ENCODE measurements around the gene BTAF1. TPM values are rescaled to one million over a fixed set of nuclear protein-coding genes. Genes with fewer than 3 reads are reported as not detected.

Gene BTAF1
- total RNA-seq, 1 experiment from 2014 or later: 49.6 TPM

DNA sequence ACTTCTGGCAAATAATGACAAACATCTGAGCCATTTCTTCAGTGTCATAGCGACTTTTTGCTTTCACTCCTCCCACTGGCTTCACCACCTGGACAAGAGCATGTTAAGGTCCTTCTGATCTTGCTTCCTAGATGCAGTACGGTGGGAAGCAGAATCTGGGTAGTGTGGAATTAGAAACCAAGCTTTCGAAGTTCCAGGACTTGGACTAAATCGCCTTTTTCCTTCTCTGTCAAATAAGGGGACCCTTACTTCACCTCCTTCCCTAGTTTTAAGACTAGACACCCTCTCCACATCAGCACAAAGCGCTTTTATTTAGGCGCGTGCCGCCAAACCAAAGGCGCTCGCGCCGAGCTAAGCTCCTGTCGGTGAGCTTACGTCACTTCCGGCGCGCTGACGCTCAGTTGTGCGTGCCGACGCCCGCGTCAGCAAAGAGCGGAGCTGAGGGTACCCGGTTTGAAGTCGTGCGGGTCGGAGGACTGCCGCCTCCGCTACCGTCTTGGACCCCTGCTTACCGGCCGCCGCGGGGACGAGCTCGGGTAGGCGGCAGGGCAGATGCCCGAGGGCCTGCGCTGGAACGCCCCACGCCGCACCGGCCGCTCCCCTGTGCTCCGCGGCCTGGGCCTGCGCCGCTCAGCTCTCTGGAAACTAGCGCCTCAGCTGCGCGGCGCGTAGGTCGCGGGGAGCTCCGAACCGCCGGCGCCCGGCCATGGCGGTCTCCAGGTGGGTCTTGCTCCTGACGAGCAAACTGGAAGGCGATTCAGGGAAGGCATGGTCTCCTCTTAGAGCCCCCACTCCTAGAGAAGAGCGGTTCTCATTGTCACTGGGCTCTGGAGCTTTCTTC is at the start of gene BTAF1 (continued):
- TF ChIP-seq, protein P1, sequence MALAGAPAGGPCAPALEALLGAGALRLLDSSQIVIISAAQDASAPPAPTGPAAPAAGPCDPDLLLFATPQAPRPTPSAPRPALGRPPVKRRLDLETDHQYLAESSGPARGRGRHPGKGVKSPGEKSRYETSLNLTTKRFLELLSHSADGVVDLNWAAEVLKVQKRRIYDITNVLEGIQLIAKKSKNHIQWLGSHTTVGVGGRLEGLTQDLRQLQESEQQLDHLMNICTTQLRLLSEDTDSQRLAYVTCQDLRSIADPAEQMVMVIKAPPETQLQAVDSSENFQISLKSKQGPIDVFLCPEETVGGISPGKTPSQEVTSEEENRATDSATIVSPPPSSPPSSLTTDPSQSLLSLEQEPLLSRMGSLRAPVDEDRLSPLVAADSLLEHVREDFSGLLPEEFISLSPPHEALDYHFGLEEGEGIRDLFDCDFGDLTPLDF (CRISPR knock-in tag; IDR thresholded peaks at IDR 0.05): peak; percentile 64; the same call in 1 of the 2 replicates
- TF ChIP-seq CBFB (CRISPR knock-in tag; IDR thresholded peaks at IDR 0.05; ENCODE audit: low read depth) (0 out of 2 replicates have a peak, but pooled peaks have one; percentile 30), ELF4 (CRISPR knock-in tag; IDR thresholded peaks at IDR 0.05; ENCODE audit: low read depth) (no peak), KAT7 (CRISPR knock-in tag; IDR thresholded peaks at IDR 0.05; ENCODE audit: borderline replicate concordance) (0 out of 2 replicates have a peak, but pooled peaks have one; percentile 86), SP1 (CRISPR knock-in tag; conservative IDR thresholded peaks at IDR 0.05) (peak; percentile 71; the same call in 1 of the 2 replicates), ATF1 (CRISPR knock-in tag; IDR thresholded peaks at IDR 0.05) (peak; percentile 81; the same call in 1 of the 2 replicates), TCF7 (CRISPR knock-in tag; IDR thresholded peaks at IDR 0.05; ENCODE audit: low read depth) (peak; percentile 31; the same call in 1 of the 2 replicates), CREB1 (CRISPR knock-in tag; IDR thresholded peaks at IDR 0.05) (peak; percentile 81), ZBTB21 (CRISPR knock-in tag; IDR thresholded peaks at IDR 0.05; ENCODE audit: borderline replicate concordance) (0 out of 2 replicates have a peak, but pooled peaks have one; percentile 1), ZNF671 (CRISPR knock-in tag; IDR thresholded peaks at IDR 0.05) (no peak), ETV6 (CRISPR knock-in tag; IDR thresholded peaks at IDR 0.05) (peak; percentile 39; the same call in 1 of the 2 replicates), GABPB1 (CRISPR knock-in tag; IDR thresholded peaks at IDR 0.05) (peak; percentile 84; the same call in 1 of the 2 replicates), NFE2L1 (CRISPR knock-in tag; IDR thresholded peaks at IDR 0.05) (0 out of 2 replicates have a peak, but pooled peaks have one; percentile 51), HMGA2 (CRISPR knock-in tag; IDR thresholded peaks at IDR 0.05) (no peak), NR1H2 (CRISPR knock-in tag; IDR thresholded peaks at IDR 0.05) (no peak), ZNF263 (CRISPR knock-in tag; IDR thresholded peaks at IDR 0.05; ENCODE audit: low read depth) (0 out of 2 replicates have a peak, but pooled peaks have one; percentile 13), FOXP1 (CRISPR knock-in tag; IDR thresholded peaks at IDR 0.05; ENCODE audit: borderline replicate concordance) (peak; percentile 93)
- TF ChIP-seq, protein P2, sequence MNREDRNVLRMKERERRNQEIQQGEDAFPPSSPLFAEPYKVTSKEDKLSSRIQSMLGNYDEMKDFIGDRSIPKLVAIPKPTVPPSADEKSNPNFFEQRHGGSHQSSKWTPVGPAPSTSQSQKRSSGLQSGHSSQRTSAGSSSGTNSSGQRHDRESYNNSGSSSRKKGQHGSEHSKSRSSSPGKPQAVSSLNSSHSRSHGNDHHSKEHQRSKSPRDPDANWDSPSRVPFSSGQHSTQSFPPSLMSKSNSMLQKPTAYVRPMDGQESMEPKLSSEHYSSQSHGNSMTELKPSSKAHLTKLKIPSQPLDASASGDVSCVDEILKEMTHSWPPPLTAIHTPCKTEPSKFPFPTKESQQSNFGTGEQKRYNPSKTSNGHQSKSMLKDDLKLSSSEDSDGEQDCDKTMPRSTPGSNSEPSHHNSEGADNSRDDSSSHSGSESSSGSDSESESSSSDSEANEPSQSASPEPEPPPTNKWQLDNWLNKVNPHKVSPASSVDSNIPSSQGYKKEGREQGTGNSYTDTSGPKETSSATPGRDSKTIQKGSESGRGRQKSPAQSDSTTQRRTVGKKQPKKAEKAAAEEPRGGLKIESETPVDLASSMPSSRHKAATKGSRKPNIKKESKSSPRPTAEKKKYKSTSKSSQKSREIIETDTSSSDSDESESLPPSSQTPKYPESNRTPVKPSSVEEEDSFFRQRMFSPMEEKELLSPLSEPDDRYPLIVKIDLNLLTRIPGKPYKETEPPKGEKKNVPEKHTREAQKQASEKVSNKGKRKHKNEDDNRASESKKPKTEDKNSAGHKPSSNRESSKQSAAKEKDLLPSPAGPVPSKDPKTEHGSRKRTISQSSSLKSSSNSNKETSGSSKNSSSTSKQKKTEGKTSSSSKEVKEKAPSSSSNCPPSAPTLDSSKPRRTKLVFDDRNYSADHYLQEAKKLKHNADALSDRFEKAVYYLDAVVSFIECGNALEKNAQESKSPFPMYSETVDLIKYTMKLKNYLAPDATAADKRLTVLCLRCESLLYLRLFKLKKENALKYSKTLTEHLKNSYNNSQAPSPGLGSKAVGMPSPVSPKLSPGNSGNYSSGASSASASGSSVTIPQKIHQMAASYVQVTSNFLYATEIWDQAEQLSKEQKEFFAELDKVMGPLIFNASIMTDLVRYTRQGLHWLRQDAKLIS (CRISPR knock-in tag; IDR thresholded peaks at IDR 0.05; ENCODE audit: borderline replicate concordance): 0 out of 2 replicates have a peak, but pooled peaks have one; percentile 78
- TF ChIP-seq, protein P3, sequence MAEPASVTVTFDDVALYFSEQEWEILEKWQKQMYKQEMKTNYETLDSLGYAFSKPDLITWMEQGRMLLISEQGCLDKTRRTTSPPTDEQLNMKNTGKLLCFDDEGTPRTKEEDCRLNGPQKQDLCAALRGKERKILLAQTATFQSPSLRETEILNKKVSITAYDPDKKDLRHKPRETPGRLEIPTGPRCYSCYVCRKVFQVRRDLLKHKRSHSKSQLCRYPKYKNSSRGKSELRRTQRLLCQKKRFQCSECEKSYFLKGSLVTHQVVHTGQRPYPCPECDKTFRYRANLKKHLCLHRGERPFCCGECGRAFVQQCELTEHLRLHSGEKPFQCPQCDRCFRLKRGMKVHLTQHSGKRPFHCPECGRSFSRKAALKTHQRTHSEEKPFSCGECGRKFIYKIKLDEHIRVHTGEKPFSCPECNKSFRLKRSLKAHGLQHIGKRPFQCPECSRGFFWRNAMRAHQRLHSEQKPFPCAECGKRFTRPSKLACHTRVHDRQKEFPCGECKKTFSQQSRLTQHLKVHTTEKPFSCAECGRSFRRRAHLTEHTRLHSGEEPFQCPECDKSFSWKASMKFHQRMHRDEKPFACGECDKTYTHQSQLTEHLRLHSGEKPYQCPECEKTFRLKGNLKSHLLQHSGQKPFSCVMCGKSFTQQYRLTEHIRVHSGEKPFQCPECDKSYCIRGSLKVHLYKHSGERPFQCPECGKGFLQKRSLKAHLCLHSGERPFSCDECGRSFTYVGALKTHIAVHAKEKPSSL (CRISPR knock-in tag; conservative IDR thresholded peaks at IDR 0.05): no peak
- TF ChIP-seq, protein P4, sequence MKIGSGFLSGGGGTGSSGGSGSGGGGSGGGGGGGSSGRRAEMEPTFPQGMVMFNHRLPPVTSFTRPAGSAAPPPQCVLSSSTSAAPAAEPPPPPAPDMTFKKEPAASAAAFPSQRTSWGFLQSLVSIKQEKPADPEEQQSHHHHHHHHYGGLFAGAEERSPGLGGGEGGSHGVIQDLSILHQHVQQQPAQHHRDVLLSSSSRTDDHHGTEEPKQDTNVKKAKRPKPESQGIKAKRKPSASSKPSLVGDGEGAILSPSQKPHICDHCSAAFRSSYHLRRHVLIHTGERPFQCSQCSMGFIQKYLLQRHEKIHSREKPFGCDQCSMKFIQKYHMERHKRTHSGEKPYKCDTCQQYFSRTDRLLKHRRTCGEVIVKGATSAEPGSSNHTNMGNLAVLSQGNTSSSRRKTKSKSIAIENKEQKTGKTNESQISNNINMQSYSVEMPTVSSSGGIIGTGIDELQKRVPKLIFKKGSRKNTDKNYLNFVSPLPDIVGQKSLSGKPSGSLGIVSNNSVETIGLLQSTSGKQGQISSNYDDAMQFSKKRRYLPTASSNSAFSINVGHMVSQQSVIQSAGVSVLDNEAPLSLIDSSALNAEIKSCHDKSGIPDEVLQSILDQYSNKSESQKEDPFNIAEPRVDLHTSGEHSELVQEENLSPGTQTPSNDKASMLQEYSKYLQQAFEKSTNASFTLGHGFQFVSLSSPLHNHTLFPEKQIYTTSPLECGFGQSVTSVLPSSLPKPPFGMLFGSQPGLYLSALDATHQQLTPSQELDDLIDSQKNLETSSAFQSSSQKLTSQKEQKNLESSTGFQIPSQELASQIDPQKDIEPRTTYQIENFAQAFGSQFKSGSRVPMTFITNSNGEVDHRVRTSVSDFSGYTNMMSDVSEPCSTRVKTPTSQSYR (CRISPR knock-in tag; IDR thresholded peaks at IDR 0.05): 0 out of 2 replicates have a peak, but pooled peaks have one; percentile 57
- TF ChIP-seq, protein P5, sequence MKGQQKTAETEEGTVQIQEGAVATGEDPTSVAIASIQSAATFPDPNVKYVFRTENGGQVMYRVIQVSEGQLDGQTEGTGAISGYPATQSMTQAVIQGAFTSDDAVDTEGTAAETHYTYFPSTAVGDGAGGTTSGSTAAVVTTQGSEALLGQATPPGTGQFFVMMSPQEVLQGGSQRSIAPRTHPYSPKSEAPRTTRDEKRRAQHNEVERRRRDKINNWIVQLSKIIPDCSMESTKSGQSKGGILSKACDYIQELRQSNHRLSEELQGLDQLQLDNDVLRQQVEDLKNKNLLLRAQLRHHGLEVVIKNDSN (CRISPR knock-in tag; IDR thresholded peaks at IDR 0.05): 0 out of 2 replicates have a peak, but pooled peaks have one; percentile 11
- TF ChIP-seq, protein P6, sequence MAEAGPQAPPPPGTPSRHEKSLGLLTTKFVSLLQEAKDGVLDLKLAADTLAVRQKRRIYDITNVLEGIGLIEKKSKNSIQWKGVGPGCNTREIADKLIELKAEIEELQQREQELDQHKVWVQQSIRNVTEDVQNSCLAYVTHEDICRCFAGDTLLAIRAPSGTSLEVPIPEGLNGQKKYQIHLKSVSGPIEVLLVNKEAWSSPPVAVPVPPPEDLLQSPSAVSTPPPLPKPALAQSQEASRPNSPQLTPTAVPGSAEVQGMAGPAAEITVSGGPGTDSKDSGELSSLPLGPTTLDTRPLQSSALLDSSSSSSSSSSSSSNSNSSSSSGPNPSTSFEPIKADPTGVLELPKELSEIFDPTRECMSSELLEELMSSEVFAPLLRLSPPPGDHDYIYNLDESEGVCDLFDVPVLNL (CRISPR knock-in tag; IDR thresholded peaks at IDR 0.05; ENCODE audit: borderline replicate concordance, low read depth): no peak
- TF ChIP-seq, protein P7, sequence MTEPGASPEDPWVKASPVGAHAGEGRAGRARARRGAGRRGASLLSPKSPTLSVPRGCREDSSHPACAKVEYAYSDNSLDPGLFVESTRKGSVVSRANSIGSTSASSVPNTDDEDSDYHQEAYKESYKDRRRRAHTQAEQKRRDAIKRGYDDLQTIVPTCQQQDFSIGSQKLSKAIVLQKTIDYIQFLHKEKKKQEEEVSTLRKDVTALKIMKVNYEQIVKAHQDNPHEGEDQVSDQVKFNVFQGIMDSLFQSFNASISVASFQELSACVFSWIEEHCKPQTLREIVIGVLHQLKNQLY (CRISPR knock-in tag; IDR thresholded peaks at IDR 0.05): no peak
